GM23338 (cell line): ENCODE data around the gene ALDH1A1. TPM values are rescaled to one million over a fixed set of nuclear protein-coding genes. Genes with fewer than 3 reads are reported as not detected.

ENCODE experiments used
- ATAC-seq: fragments of 200-7000 bp; cut with Tn5 transposase; 3 replicates; pipeline ENCODE4 v1.9.1; 2020
- DNase-seq: peaks from one replicate; pipeline ENCODE4 v3.0.0-alpha.2; 2015; ENCODE audit warnings: low spot score
- H2AFZ ChIP-seq: fragments of 200-600 bp; sonication (generic); 2 replicates; pipeline ENCODE4 v1.8.0; 2016; ENCODE audit warnings: antibody characterized with exemption, mild to moderate bottlenecking, moderate library complexity
- H3F3A ChIP-seq: fragments of 200-600 bp; sonication (generic); replicated peaks from 2 replicates; pipeline ENCODE4 v1.8.0; 2017; ENCODE audit warnings: antibody characterized with exemption, mixed run types, low read depth
- H3K27ac ChIP-seq: fragments of 200-600 bp; sonication (generic); 2 replicates; pipeline ENCODE4 v1.6.1; 2016; ENCODE audit warnings: low read depth
- H3K27me3 ChIP-seq: fragments of 200-600 bp; sonication (generic); 2 replicates; pipeline ENCODE4 v1.8.0; 2016; ENCODE audit warnings: mild to moderate bottlenecking, mixed run types, moderate library complexity; ENCODE audit not compliant: insufficient read depth
- H3K36me3 ChIP-seq: fragments of 200-600 bp; sonication (generic); 2 replicates; pipeline ENCODE4 v1.8.0; 2016; ENCODE audit warnings: mild to moderate bottlenecking; ENCODE audit not compliant: insufficient read depth
- H3K4me1 ChIP-seq: fragments of 200-600 bp; sonication (generic); 2 replicates; pipeline ENCODE4 v1.8.0; 2016; ENCODE audit warnings: mild to moderate bottlenecking, moderate library complexity; ENCODE audit not compliant: insufficient read depth
- H3K4me2 ChIP-seq: fragments of 200-600 bp; sonication (generic); 2 replicates; pipeline ENCODE4 v1.7.1; 2017; ENCODE audit warnings: mixed run types
- H3K4me3 ChIP-seq: fragments of 200-600 bp; sonication (generic); 2 replicates; pipeline ENCODE4 v1.6.1; 2016; ENCODE audit warnings: mixed run types
- H3K79me2 ChIP-seq: fragments of 200-600 bp; sonication (generic); replicated peaks from 2 replicates; pipeline ENCODE4 v1.8.0; 2017; ENCODE audit warnings: mild to moderate bottlenecking; ENCODE audit not compliant: insufficient read depth
- H3K9me2 ChIP-seq: fragments of 200-600 bp; sonication (generic); 2 replicates; pipeline ENCODE4 v1.8.0; 2017; ENCODE audit not compliant: insufficient read depth
- H4K20me1 ChIP-seq: fragments of 200-600 bp; sonication (generic); replicated peaks from 2 replicates; pipeline ENCODE4 v1.8.0; 2017; ENCODE audit warnings: mild to moderate bottlenecking; ENCODE audit not compliant: insufficient read depth
- H3K27ac Mint-ChIP-seq: 2 replicates; pipeline ENCODE4 v1.8.0; 2020; ENCODE audit warnings: inconsistent platforms, mild to moderate bottlenecking, moderate library complexity, mixed read lengths
- H3K27me3 Mint-ChIP-seq: 3 replicates; pipeline ENCODE4 v1.8.0; 2022; ENCODE audit warnings: low read depth, mild to moderate bottlenecking, moderate library complexity, mixed read lengths, inconsistent platforms; ENCODE audit not compliant: insufficient read depth, poor library complexity
- H3K36me3 Mint-ChIP-seq: 3 replicates; pipeline ENCODE4 v1.8.0; 2021; ENCODE audit warnings: low read depth, mild to moderate bottlenecking, inconsistent platforms, moderate library complexity, mixed read lengths
- H3K4me1 Mint-ChIP-seq: 3 replicates; pipeline ENCODE4 v1.8.0; 2020; ENCODE audit warnings: mild to moderate bottlenecking, inconsistent platforms, mixed read lengths
- H3K4me3 Mint-ChIP-seq: 3 replicates; pipeline ENCODE4 v1.8.0; 2021; ENCODE audit warnings: moderate library complexity, mild to moderate bottlenecking, inconsistent platforms, mixed read lengths
- H3K9me3 Mint-ChIP-seq: 3 replicates; pipeline ENCODE4 v1.8.0; 2020; ENCODE audit warnings: moderate library complexity, mild to moderate bottlenecking, inconsistent platforms, mixed read lengths
- ETS1 ChIP-seq: IDR thresholded peaks from 2 replicates; pipeline ENCODE4 v1.6.1; 2016; ENCODE audit warnings: antibody characterized with exemption
- JUNB ChIP-seq: IDR thresholded peaks from one replicate; pipeline ENCODE4 v1.6.1; 2016; ENCODE audit warnings: antibody characterized with exemption; ENCODE audit not compliant: unreplicated experiment
- NANOG ChIP-seq: IDR thresholded peaks from 2 replicates; pipeline ENCODE4 v1.6.1; 2016; ENCODE audit warnings: antibody characterized with exemption, borderline replicate concordance
- ZNF114 ChIP-seq: fragments of 250-450 bp; sonication (Bioruptor Pico); IDR thresholded peaks from 2 replicates; pipeline ENCODE4 v1.5.0; 2020; ENCODE audit warnings: mild to moderate bottlenecking, moderate library complexity
- ZNF462 ChIP-seq: fragments of 250-450 bp; sonication (Bioruptor Pico); IDR thresholded peaks from 2 replicates; pipeline ENCODE4 v1.5.0; 2020; ENCODE audit warnings: mild to moderate bottlenecking, moderate library complexity
- polyA plus RNA-seq: library from polyadenylated mRNA; unstranded; fragments of >200 nt; fragmentation: Nextera tagmentation; extraction: Ambion mirVana; gene quantifications from 2 replicates; pipeline ENCODE4 v1.2.1, GENCODE V29; 2016
- total RNA-seq: library from RNA; depleted of rRNA; stranded (reverse); fragments of >200 nt; shearing (Covaris generic); gene quantifications from 2 replicates; pipeline ENCODE4 v1.2.3, GENCODE V29; 2014
- TF ChIP-seq, protein P1 (sequence below): IDR thresholded peaks from one replicate; pipeline ENCODE4 v1.6.1; 2018; ENCODE audit warnings: antibody characterized with exemption; ENCODE audit not compliant: unreplicated experiment

The ALDH1A1 gene
- total and polyA plus RNA-seq, 2 experiments from 2014 or later, result 2.1 to 3.4 TPM

GRCh38 chr9:72925126-72925789 is 27.6 kb downstream of the ALDH1A1 start:
- Histone ChIP-seq H3K79me2 (no peaks in the 10 kb centered on the region), H3K36me3 (no peaks in the 10 kb centered on the region), H3K27ac (no peak overlapping the region; the same call in 1 of the 2 replicates), H3K4me2 (no peak overlapping the region), H3K4me1 (no peaks in the 10 kb centered on the region), H2AFZ (peak overlapping the region; percentile 50; the same call in 1 of the 2 replicates), H3K9me2 (no peaks in the 10 kb centered on the region), H3F3A (no peaks in the 10 kb centered on the region), H3K27me3 (no peaks in the 10 kb centered on the region), H4K20me1 (no peaks in the 10 kb centered on the region), H3K4me3 (no peak overlapping the region)
- Mint-ChIP-seq H3K27me3 (no peaks in the 10 kb centered on the region), H3K27ac (no peak overlapping the region), H3K4me1 (no peaks in the 10 kb centered on the region; the same call in 2 of the 3 replicates), H3K9me3 (no peaks in the 10 kb centered on the region), H3K4me3 (no peak overlapping the region), H3K36me3 (no peaks in the 10 kb centered on the region)
- no peak for TF ChIP-seq NANOG
- TF ChIP-seq, protein P1, sequence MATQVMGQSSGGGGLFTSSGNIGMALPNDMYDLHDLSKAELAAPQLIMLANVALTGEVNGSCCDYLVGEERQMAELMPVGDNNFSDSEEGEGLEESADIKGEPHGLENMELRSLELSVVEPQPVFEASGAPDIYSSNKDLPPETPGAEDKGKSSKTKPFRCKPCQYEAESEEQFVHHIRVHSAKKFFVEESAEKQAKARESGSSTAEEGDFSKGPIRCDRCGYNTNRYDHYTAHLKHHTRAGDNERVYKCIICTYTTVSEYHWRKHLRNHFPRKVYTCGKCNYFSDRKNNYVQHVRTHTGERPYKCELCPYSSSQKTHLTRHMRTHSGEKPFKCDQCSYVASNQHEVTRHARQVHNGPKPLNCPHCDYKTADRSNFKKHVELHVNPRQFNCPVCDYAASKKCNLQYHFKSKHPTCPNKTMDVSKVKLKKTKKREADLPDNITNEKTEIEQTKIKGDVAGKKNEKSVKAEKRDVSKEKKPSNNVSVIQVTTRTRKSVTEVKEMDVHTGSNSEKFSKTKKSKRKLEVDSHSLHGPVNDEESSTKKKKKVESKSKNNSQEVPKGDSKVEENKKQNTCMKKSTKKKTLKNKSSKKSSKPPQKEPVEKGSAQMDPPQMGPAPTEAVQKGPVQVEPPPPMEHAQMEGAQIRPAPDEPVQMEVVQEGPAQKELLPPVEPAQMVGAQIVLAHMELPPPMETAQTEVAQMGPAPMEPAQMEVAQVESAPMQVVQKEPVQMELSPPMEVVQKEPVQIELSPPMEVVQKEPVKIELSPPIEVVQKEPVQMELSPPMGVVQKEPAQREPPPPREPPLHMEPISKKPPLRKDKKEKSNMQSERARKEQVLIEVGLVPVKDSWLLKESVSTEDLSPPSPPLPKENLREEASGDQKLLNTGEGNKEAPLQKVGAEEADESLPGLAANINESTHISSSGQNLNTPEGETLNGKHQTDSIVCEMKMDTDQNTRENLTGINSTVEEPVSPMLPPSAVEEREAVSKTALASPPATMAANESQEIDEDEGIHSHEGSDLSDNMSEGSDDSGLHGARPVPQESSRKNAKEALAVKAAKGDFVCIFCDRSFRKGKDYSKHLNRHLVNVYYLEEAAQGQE, result no peak
- TF ChIP-seq JUNB, result no peak
- TF ChIP-seq ZNF114 (CRISPR knock-in tag), result no peak
- TF ChIP-seq ZNF462 (CRISPR knock-in tag), result no peak
- TF ChIP-seq ETS1, result no peak
- ATAC-seq, result no peak
- no peak for DNase-seq
